ENCODE measurements around the gene SF3B2.
"Not testable (repeated sequence)": the region's sequence is repeated elsewhere in the genome, so short reads cannot be mapped to it uniquely, and the experiment has no call there.

SF3B2 gene

DNA sequence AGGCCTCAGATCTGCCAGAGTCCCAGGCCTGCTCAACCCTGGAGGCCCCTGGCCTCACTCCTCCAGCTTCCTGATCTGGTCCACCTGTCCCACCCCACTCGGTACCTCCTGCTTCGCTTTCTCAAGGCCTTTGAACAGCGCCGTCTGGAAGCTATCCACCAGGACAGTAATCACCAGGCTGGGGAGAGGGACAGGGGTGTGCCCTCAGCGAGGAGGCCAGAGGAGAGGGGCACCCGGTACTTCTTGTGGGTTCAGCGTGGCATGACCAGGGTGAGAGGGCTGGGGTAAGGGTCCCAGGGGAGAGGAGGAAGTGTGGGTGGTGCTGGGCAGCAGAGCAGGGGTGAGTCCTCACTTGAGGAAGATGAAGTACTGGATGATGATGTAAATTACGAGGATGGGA is 32.0 kb upstream of the SF3B2 start:
- no peak overlapping the region for H3K27ac ChIP-seq
- H3K4me3 ChIP-seq (ENCODE audit: low read depth, low read length): no peak overlapping the region

DNA sequence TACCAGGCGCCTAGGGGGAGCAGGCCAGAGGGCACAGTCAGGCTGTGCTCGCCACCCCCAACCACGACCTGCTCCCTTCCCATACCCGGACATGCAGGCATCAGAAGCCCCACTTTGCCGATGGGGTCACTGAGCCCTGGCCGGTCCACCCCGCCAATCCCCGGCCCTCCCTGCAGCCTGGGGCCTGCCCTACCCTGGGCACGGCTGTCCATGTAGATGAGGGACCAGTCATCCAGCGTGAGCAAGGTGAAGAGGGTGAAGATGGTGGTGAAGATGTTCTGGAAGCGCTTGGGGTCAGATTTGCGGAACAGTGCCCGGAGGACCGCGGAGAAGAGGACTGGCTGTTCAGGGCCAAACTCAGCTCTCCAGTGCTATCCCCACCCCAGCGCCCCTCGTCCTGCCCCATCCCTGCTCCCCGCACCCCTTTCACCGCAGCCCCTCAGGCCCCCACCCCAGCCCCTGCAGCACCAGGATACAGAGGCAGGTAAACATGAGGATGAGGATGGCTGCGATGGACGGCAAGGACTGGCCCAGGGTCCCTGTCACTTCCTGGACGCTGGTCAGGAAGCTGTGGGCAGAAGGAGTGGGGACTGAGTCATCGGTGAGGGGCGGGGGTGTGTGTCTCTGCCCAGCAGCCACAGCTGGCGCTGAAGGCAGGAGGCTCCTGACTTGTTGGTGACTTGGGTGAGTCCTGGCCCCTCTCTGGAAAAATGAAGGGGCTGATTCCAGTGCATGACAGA is 31.4 kb upstream of the SF3B2 start:
- no peak for DNase-seq
- no peaks in the 10 kb centered on the region for H3K36me3 ChIP-seq
- H3K9me3 ChIP-seq (ENCODE audit: severe bottlenecking): no peaks in the 10 kb centered on the region
- no peaks in the 10 kb centered on the region for H3K27me3 ChIP-seq (ENCODE audit: insufficient read depth, low read depth, severe bottlenecking)
- H3K27ac ChIP-seq: no peak overlapping the region
- TF ChIP-seq, protein P1, sequence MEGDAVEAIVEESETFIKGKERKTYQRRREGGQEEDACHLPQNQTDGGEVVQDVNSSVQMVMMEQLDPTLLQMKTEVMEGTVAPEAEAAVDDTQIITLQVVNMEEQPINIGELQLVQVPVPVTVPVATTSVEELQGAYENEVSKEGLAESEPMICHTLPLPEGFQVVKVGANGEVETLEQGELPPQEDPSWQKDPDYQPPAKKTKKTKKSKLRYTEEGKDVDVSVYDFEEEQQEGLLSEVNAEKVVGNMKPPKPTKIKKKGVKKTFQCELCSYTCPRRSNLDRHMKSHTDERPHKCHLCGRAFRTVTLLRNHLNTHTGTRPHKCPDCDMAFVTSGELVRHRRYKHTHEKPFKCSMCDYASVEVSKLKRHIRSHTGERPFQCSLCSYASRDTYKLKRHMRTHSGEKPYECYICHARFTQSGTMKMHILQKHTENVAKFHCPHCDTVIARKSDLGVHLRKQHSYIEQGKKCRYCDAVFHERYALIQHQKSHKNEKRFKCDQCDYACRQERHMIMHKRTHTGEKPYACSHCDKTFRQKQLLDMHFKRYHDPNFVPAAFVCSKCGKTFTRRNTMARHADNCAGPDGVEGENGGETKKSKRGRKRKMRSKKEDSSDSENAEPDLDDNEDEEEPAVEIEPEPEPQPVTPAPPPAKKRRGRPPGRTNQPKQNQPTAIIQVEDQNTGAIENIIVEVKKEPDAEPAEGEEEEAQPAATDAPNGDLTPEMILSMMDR (IDR thresholded peaks at IDR 0.05; ENCODE audit: low read depth, low read length): no peak
- H3K4me3 ChIP-seq (ENCODE audit: low read depth, low read length): no peak overlapping the region

More for the DNA sequence above, 32.0 kb upstream of the SF3B2 start:
- DNase-seq: no peak
- Histone ChIP-seq H3K9me3 (ENCODE audit: severe bottlenecking) (no peaks in the 10 kb centered on the region), H3K27me3 (ENCODE audit: insufficient read depth, low read depth, severe bottlenecking) (no peaks in the 10 kb centered on the region), H3K36me3 (no peaks in the 10 kb centered on the region)
- TF ChIP-seq, protein P1 (IDR thresholded peaks at IDR 0.05; ENCODE audit: low read depth, low read length): no peak

DNA sequence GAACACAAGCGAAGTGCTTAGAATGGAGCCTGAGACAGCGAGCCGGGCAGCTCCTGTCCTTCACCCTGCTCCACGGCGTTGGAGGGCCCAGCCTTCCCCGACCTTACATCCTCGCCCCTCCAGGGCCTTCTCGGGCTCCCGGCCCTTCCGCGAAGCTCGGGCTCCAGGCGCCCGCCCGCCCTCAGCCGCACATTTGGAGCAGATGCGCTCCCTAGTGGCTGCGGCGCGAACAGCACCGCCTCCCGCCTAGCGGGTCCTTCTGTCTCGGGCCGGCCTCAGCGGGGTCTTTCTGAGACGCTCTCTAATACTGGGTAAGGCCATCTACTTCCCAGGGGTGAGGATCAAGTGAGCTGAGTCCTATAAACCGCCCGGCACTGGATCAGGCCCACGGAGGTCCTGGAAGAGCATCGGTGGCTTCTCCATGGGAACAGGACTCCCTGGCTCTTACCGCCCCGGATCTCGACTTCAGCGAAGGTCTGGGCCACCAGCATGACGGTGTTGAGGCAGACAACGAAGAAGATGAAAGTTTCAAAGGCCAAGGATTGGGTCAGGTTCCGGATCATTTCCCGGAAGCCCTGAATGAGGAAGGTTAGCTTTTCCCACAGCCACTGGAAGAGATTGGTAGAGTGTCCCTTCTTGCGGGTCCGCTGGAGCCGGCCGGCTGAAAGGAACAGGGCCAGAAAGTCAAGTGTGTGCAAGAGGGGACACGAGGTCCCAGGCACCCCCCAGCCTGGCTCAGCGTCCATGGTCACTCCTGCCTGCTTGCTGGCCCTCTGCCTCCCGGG is 29.6 kb upstream of the SF3B2 start:
- TF ChIP-seq, protein P1 (IDR thresholded peaks at IDR 0.05; ENCODE audit: low read depth, low read length): peak; percentile 92
- Histone ChIP-seq H3K27me3 (ENCODE audit: insufficient read depth, low read depth, severe bottlenecking) (no peaks in the 10 kb centered on the region), H3K4me3 (ENCODE audit: low read depth, low read length) (peak overlapping the region; percentile 14), H3K36me3 (no peaks in the 10 kb centered on the region), H3K27ac (no peak overlapping the region), H3K9me3 (ENCODE audit: severe bottlenecking) (no peaks in the 10 kb centered on the region)
- DNase-seq: peak; percentile 78

DNA sequence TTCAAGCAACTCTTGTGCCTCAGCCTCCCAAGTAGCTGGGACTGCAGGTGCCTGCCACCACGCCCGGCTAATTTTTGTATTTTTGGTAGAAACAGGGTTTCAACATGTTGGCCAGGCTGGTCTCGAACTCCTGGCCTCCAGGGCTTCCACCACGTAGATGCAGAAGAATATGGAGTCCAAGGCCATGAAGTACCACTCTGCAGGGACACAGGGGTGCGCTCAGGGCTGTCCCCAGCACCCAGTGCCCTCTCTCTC is 29.1 kb upstream of the SF3B2 start:
- H3K36me3 ChIP-seq; H3K4me3 ChIP-seq (ENCODE audit: low read depth, low read length); H3K9me3 ChIP-seq (ENCODE audit: severe bottlenecking); DNase-seq; H3K27ac ChIP-seq; H3K27me3 ChIP-seq (ENCODE audit: insufficient read depth, low read depth, severe bottlenecking): not testable (repeated sequence)

DNA sequence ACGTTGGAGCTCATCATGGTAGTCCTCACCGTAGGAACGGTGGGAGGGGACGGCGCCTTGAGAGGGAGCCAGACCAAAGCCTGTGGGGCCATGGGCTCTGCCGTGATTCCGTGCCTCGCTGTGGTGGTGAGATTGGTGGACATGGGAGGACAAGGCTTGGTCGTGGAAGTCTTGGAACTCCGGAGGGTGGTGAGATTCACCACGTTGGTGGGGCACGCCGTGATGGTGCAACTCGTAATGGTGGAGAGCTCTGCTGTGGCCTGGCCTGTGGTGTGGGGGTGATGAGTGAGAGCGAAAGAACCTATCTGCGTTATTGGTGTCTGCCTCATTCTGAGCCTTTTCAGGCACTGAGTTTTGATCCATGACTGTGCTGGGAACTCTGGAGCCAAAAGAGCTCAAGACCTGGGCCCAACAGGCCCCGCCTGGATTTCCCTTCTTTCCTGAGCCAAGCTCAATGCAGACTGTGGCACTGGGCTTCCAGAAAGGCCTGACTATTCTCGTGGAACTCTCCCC is 26.1 kb upstream of the SF3B2 start, which contains the start of gene CATSPER1:
Gene CATSPER1, minus strand, starts transcription at position 463 of the 513 bp plus-strand sequence. Its CDS starts 100 bp downstream, at position 363.
- no peak within 1 kb of the TSS for H3K27ac ChIP-seq
- H3K36me3 ChIP-seq: no peaks in the 10 kb centered on the region
- DNase-seq: no peak
- no peak within 1 kb of the TSS for H3K4me3 ChIP-seq (ENCODE audit: low read depth, low read length)
- TF ChIP-seq, protein P1 (IDR thresholded peaks at IDR 0.05; ENCODE audit: low read depth, low read length): no peak
- no peaks in the 10 kb centered on the region for H3K9me3 ChIP-seq (ENCODE audit: severe bottlenecking)
- H3K27me3 ChIP-seq (ENCODE audit: insufficient read depth, low read depth, severe bottlenecking): no peaks in the 10 kb centered on the region

DNA sequence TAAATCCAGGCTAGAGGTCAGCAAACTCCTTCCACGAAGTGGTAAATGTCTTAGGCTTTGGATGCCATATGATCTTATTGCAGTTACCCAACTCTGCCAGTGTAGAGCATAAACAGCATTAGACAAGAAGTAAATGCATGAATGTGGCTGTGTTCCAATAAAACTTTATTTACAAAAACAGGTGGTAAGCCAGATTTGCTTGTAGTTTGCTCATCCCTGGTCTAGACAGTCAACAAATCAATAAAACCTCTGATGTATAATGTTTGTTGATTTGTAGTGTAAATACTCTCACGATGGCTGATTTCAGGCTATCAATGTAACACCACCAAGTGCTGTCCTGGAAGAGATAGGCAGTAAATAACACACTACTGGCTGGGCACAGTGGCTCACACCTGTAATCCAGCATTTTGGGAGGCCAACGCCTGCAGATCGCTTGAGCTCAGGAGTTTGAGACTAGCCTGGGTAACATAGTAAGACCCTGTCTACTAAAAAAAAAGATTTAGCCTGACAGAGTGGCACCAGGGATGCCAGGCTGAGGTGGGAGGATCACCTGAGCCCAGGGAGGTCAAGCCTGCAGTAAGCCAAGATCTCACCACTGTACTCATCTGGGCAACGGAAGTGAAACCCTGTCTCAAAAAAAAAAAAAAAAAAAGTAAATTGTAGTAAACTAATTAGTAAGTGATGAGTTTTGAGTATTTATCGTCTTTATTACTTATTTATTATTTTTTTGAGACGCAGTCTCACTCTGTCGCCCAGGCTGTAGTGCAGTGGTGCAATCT is 19.0 kb upstream of the SF3B2 start:
- Histone ChIP-seq H3K36me3 (no peaks in the 10 kb centered on the region), H3K27me3 (ENCODE audit: insufficient read depth, low read depth, severe bottlenecking) (no peaks in the 10 kb centered on the region), H3K4me3 (ENCODE audit: low read depth, low read length) (no peak overlapping the region), H3K9me3 (ENCODE audit: severe bottlenecking) (peaks cover 6% of the 10 kb centered on the region), H3K27ac (no peak overlapping the region)
- DNase-seq: no peak
- TF ChIP-seq, protein P1 (IDR thresholded peaks at IDR 0.05; ENCODE audit: low read depth, low read length): no peak

Data from WERI-Rb-1 (cell line).